Measurements from ENCODE around the gene ADCYAP1R1.

DNA sequence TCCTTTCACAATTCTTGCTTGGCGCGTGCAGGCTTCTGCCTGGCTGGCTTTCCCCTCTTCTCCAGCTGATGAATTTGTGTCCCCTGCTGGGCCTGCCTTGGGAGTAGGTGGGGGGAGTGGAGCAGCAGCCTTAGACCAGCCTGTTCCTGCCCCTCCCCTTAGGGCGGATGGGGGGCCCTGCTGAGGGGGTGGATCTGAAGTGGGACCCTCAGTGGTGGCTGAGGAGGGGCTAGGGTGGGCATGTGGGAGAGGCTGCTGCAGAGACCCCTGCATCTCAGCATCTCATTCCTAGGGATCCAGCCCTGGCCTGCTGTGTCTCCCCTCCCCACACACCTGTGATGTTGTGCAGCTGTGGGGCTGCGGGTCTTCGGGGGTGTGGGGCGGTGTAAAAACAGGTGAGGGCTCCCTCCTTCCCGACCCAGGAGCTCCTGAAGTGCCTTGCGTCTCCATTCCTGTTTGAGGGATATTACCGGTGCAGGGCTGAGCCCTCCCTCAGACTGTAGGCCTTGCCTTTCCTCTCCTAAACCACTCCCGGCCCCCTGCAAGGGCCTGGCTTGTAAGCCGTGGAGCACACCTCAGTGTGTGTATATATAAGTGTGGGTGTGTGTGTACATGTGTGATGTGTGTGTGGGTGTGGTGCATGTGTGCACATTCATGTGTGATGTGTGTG is 24.7 kb downstream of the ADCYAP1R1 start:
- TF ChIP-seq POLR2A (IDR thresholded peaks at IDR 0.05), result no peak
- TF ChIP-seq, protein P1, sequence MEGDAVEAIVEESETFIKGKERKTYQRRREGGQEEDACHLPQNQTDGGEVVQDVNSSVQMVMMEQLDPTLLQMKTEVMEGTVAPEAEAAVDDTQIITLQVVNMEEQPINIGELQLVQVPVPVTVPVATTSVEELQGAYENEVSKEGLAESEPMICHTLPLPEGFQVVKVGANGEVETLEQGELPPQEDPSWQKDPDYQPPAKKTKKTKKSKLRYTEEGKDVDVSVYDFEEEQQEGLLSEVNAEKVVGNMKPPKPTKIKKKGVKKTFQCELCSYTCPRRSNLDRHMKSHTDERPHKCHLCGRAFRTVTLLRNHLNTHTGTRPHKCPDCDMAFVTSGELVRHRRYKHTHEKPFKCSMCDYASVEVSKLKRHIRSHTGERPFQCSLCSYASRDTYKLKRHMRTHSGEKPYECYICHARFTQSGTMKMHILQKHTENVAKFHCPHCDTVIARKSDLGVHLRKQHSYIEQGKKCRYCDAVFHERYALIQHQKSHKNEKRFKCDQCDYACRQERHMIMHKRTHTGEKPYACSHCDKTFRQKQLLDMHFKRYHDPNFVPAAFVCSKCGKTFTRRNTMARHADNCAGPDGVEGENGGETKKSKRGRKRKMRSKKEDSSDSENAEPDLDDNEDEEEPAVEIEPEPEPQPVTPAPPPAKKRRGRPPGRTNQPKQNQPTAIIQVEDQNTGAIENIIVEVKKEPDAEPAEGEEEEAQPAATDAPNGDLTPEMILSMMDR (IDR thresholded peaks at IDR 0.05), result no peak
- TF ChIP-seq POLR2AphosphoS5 (IDR thresholded peaks at IDR 0.05), result no peak
- no peak for TF ChIP-seq EP300 (IDR thresholded peaks at IDR 0.05; ENCODE audit: low read depth)
